Fibroblast of lung (primary cell): ENCODE results near the gene RNF180. TPM values are rescaled to one million over a fixed set of nuclear protein-coding genes. Genes with fewer than 3 reads are reported as not detected.

Experiments used
- DNase-seq, 2 donors: peaks; one replicate each; pipeline versions ENCODE4 v3.0.0 to v3.0.0-alpha.2; 2010; ENCODE audit warnings: low read depth in 2 of 2
- H2AFZ ChIP-seq: 2 replicates; pipeline ENCODE4 v1.5.1; 2012; ENCODE audit warnings: low read length, control low read depth, inconsistent platforms
- H3K27ac ChIP-seq: 2 replicates; pipeline ENCODE4 v1.5.1; 2011; ENCODE audit warnings: low read length, control low read depth; ENCODE audit not compliant: insufficient read depth
- H3K27me3 ChIP-seq: 2 replicates; pipeline ENCODE4 v1.5.1; 2011; ENCODE audit warnings: mild to moderate bottlenecking, low read length; ENCODE audit not compliant: control insufficient read depth, insufficient read depth
- H3K36me3 ChIP-seq: 2 replicates; pipeline ENCODE4 v1.5.1; 2011; ENCODE audit warnings: low read length; ENCODE audit not compliant: control insufficient read depth, insufficient read depth
- H3K4me1 ChIP-seq: 2 replicates; pipeline ENCODE4 v1.5.1; 2011; ENCODE audit warnings: low read length; ENCODE audit not compliant: control insufficient read depth, insufficient read depth; ENCODE audit errors: extremely low read depth
- H3K4me2 ChIP-seq: 2 replicates; pipeline ENCODE4 v1.5.1; 2011; ENCODE audit warnings: low read length, control low read depth; ENCODE audit not compliant: insufficient read depth; ENCODE audit errors: extremely low read depth
- H3K4me3 ChIP-seq, 4 experiments: fragments of 200-600 bp in 1 of 4; sonication (generic) in 1 of 4; replicated peaks in 1 of 4; 2 replicates each; pipeline ENCODE4 v1.5.1; 2011 to 2016; ENCODE audit warnings: low read length in 4 of 4, low read depth in 3 of 4, mild to moderate bottlenecking in 3 of 4, control low read depth in 2 of 4, inconsistent platforms in 1 of 4, mixed read lengths in 1 of 4; ENCODE audit not compliant: insufficient read depth in 1 of 4; ENCODE audit errors: control extremely low read depth in 1 of 4
- H3K79me2 ChIP-seq: 2 replicates; pipeline ENCODE4 v1.5.1; 2012; ENCODE audit warnings: mild to moderate bottlenecking, low read length, inconsistent platforms; ENCODE audit not compliant: control insufficient read depth, insufficient read depth
- H3K9ac ChIP-seq: 2 replicates; pipeline ENCODE4 v1.5.1; 2011; ENCODE audit warnings: mild to moderate bottlenecking, low read length, control low read depth; ENCODE audit not compliant: insufficient read depth
- H3K9me3 ChIP-seq: 2 replicates; pipeline ENCODE4 v1.5.1; 2012; ENCODE audit warnings: low read depth, low read length; ENCODE audit not compliant: control insufficient read depth, insufficient read depth
- H4K20me1 ChIP-seq: 2 replicates; pipeline ENCODE4 v1.5.1; 2011; ENCODE audit warnings: low read length; ENCODE audit not compliant: control insufficient read depth, insufficient read depth; ENCODE audit errors: extremely low read depth
- CTCF ChIP-seq, 2 donors: IDR thresholded peaks in 1 of 2; conservative IDR thresholded peaks in 1 of 2; 1 replicate in 1 of 2; 2 replicates in 1 of 2; pipeline ENCODE4 v1.5.1; 2011 to 2012; ENCODE audit warnings: low read length in 2 of 2, control low read depth in 1 of 2, inconsistent platforms in 1 of 2, low read depth in 1 of 2, mild to moderate bottlenecking in 1 of 2
- EZH2 ChIP-seq: IDR thresholded peaks from 2 replicates; pipeline ENCODE4 v1.5.1; 2012; ENCODE audit warnings: low read length, control low read depth, mild to moderate bottlenecking; ENCODE audit errors: missing control alignments
- polyA plus RNA-seq, 2 donors: library from polyadenylated mRNA; depleted of rRNA in 1 of 2; stranded (reverse) in 1 of 2; unstranded in 1 of 2; fragments of >200 nt; gene quantifications; 2 replicates each; pipeline ENCODE4 v1.2.1, GENCODE V29; 2011 to 2012; ENCODE audit warnings: missing spikeins in 1 of 2
- total RNA-seq: library from RNA; depleted of rRNA; stranded (reverse); fragments of >200 nt; gene quantifications from 2 replicates; pipeline ENCODE4 v1.2.1, GENCODE V29; 2014

RNF180 gene
- total and polyA plus RNA-seq, 2 donors (not counting 1 experiment from before 2014, with no cell fraction given) = 2.3 to 2.6 TPM

GRCh38 chr5:64417390-64417789 is 251.7 kb downstream of the RNF180 start:
- TF ChIP-seq EZH2 (no peak), CTCF (conservative IDR thresholded peaks at IDR 0.05 in 1 of 2, IDR thresholded peaks at IDR 0.05 in 1 of 2; ENCODE audit: low read depth in 1 of 2, low read length in 2 of 2) (no peak)
- Histone ChIP-seq H3K79me2 (no peaks in the 10 kb centered on the region), H3K36me3 (no peaks in the 10 kb centered on the region), H3K4me3 (no peak overlapping the region), H4K20me1 (no peaks in the 10 kb centered on the region), H3K9me3 (no peaks in the 10 kb centered on the region), H3K9ac (no peak overlapping the region), H2AFZ (no peak overlapping the region), H3K27ac (no peak overlapping the region), H3K4me1 (no peaks in the 10 kb centered on the region), H3K27me3 (no peaks in the 10 kb centered on the region), H3K4me2 (no peak overlapping the region)
- DNase-seq = no peak

DNA sequence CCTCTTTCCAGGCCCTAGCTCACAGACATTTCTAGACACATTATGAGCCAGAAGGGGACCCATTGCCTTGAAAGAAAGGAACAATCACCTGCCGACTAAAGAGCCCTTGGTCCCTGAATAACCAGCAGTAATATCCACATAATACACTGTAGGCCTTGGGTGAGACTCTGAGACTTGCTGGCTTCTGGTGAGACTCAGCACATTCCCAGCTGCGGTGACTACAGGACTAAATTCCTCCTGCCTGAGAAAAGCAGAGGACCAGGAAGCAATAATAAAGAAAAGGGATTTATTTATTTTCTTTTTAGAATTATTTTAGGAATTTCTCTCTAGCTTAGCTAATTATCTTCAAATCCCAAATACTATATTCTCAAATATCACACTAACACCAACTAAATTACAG is 252.4 kb downstream of the RNF180 start:
- no peaks in the 10 kb centered on the region for H3K36me3 ChIP-seq
- H3K9ac ChIP-seq = no peak overlapping the region
- no peak overlapping the region for H3K4me3 ChIP-seq
- no peak overlapping the region for H3K27ac ChIP-seq
- TF ChIP-seq CTCF (conservative IDR thresholded peaks at IDR 0.05 in 1 of 2, IDR thresholded peaks at IDR 0.05 in 1 of 2; ENCODE audit: low read depth in 1 of 2, low read length in 2 of 2) (no peak), EZH2 (no peak)
- H2AFZ ChIP-seq = no peak overlapping the region
- H3K4me1 ChIP-seq = no peaks in the 10 kb centered on the region
- no peaks in the 10 kb centered on the region for H3K9me3 ChIP-seq
- DNase-seq = no peak
- no peaks in the 10 kb centered on the region for H4K20me1 ChIP-seq
- H3K4me2 ChIP-seq = no peak overlapping the region
- H3K79me2 ChIP-seq = no peaks in the 10 kb centered on the region
- H3K27me3 ChIP-seq = no peaks in the 10 kb centered on the region

Other genes with a start within 250 kb of the RNF180 start
- not detected in 2 replicates for gene HTR1A, start 203.4 kb upstream of the RNF180 start, total RNA-seq
- gene HTR1A, start 203.4 kb upstream of the RNF180 start, polyA plus RNA-seq = not detected in 2 replicates